ENCODE measurements around the gene HAUS7. TPM values are rescaled to one million over a fixed set of nuclear protein-coding genes. Genes with fewer than 3 reads are reported as not detected.
A peak's percentile ranks its signal among the peaks of the same experiment; 100 is the strongest.

Gene HAUS7
- polyA plus RNA-seq (9.2 to 23.1 TPM (median 13.8 TPM) in 3 replicates), polyA minus RNA-seq (8.5 to 18.4 TPM (median 13.5 TPM) in 3 replicates)
- polyA plus RNA-seq (2011; ENCODE audit: low read depth), result 11.4 TPM
- 6.6 and 9.5 TPM in 2 replicates for polyA plus RNA-seq (2011; cell fraction: cytosol; rRNA removed)
- polyA plus RNA-seq (2011; cell fraction: nucleus; rRNA removed), result 16.3 and 17.5 TPM in 2 replicates
- polyA plus RNA-seq (2012; ENCODE audit: low replicate concordance), result 4.8 and 24.0 TPM in 2 replicates
- 9.6 TPM for polyA minus RNA-seq (2011; cell fraction: cytosol; rRNA and poly(A)+ RNA removed)
- 2.2 and 5.1 TPM in 2 replicates for polyA minus RNA-seq (2011; cell fraction: nucleus; rRNA and poly(A)+ RNA removed)

DNA sequence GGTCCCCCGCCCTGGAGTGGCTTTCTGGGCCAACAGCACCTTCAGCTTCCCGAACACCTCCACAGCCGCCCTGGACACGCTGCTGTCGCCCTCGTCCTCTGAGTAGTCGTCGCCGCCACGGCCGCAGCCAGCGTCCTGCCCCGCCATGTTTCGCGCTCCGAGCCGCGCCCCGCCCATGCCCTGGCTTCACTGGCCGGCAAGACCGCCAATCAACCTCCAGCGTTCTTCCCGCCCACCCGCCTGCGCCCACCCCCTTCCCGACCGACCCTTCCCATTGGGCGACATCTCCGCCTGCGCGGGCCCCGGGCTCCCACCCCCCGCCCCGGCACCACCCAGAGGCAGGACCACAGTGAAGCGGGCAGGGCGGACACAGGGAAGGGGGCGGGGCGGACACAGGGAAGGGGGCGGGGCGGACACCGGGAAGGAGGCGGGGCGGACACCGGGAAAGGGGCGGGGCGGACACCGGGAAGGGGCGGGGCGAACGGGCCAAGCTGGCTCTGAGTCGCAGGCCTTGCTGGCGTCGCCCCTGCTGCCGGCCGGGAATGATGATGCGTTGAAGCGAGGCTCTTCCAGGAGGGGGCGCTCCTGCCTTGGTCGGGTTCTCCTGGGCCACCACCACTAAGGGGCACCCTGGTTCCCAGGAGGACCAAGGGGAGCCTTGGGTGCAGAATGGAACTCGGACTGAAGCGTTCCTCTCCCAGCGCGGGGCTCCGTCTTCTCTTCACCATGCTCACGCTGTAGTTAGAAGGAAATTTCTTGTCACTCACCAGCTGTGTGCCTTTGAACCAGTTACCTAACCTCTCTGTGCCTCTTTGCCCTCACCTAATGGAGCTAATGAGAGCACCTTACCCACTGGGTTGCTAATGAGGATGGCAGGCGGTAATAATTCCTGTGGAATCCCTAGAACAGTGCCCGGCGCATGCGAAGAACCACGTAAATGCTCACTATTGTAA is at the start of gene HAUS7:
HAUS7 (minus strand) TSS at position 166 of the 953 bp plus-strand sequence; CDS start at position 147, 19 bp downstream.
- H2AFZ ChIP-seq (ENCODE audit: control insufficient read depth, low read length), result peak within 1 kb of the TSS; percentile 65
- H3K9me1 ChIP-seq (ENCODE audit: control insufficient read depth, extremely low read depth, insufficient read depth, low read length), result no peaks in the 10 kb centered on the region
- peak within 1 kb of the TSS; percentile 20 for H3K27ac ChIP-seq (ENCODE audit: control insufficient read depth, insufficient read depth, low read length)
- dilution Hi-C loops (cut with MboI; ENCODE audit: extremely low pct_ligation_motif_present, low sequenced_read_pairs), result no loop called here
- H3K79me2 ChIP-seq (ENCODE audit: control insufficient read depth, insufficient read depth, low read length), result peaks cover 4% of the 10 kb centered on the region
- H3K9me3 ChIP-seq (ENCODE audit: control insufficient read depth, low read depth, low read length), result no peaks in the 10 kb centered on the region
- H3K27me3 ChIP-seq (ENCODE audit: control insufficient read depth, extremely low read depth, insufficient read depth, low read length), result no peaks in the 10 kb centered on the region
- H3K9ac ChIP-seq (ENCODE audit: control insufficient read depth, extremely low read depth, insufficient read depth, low read length), result peak within 1 kb of the TSS; percentile 67
- peak within 1 kb of the TSS; percentile 51 to 78 (median 70) for H3K4me3 ChIP-seq (ENCODE audit: control insufficient read depth in 2 of 3, extremely low read depth in 1 of 3, insufficient read depth in 2 of 3, low read depth in 1 of 3, low read length in 3 of 3)
- no peaks in the 10 kb centered on the region for H3K36me3 ChIP-seq (ENCODE audit: control insufficient read depth in 2 of 2, extremely low read depth in 1 of 2, insufficient read depth in 2 of 2, low read length in 2 of 2)
- H4K20me1 ChIP-seq (ENCODE audit: control insufficient read depth, extremely low read depth, insufficient read depth, low read length), result no peaks in the 10 kb centered on the region
- peaks cover 3% of the 10 kb centered on the region for H3K4me1 ChIP-seq (ENCODE audit: control insufficient read depth, extremely low read depth, insufficient read depth, low read length)
- peak within 1 kb of the TSS; percentile 78 for H3K4me2 ChIP-seq (ENCODE audit: control insufficient read depth, extremely low read depth, insufficient read depth, low read depth, low read length)
- peak; percentile 45 for DNase-seq (ENCODE audit: low read depth, low spot score)
- TF ChIP-seq CTCF (optimal IDR thresholded peaks at IDR 0.05 in 1 of 3, IDR thresholded peaks at IDR 0.05 in 1 of 3, conservative IDR thresholded peaks at IDR 0.05 in 1 of 3; ENCODE audit: extremely low read depth in 1 of 3, insufficient read depth in 2 of 3, low read length in 3 of 3), result peak in 2 of 3 experiments; percentile 56 to 80
- TF ChIP-seq EZH2 (IDR thresholded peaks at IDR 0.05; ENCODE audit: low read length), result no peak
- FAIRE-seq, result no peak

DNA sequence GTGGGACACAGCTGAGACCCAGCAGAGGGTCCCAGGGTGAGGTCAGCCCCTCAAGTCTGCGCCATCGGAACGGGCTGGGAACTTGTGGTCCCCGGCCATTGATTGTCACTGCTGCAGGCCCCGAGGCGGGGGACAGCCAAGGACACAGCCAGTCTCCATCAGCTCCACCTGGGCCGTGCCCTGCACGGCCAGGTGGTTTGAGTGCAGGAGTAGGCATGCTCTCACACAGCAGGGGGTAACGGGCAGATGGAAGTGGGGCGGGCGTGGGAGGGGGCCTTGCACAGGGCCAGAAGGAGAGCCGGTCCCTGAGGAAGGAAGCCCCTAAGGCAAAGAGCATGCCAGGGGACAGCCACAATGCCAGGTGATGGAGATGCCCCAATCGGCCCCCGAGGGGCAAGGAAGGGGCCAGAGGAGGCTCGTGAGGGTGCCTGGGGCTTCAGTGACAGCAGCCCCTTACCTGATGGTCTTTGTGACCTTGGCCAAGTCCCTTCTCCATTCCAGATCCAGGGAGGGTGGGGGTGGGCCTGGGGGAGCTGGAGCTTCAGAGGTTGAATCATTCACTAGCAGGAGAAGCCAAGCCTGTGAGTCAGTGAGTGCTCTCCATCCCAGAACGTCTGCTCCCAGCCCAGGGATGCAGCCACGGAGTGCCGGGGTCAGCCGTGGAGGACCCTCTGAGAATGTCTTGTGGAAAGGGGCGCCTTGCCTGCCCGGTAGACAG is 49.4 kb upstream of the HAUS7 start:
- Histone ChIP-seq H3K79me2 (ENCODE audit: control insufficient read depth, insufficient read depth, low read length) (no peaks in the 10 kb centered on the region), H3K36me3 (ENCODE audit: control insufficient read depth in 2 of 2, extremely low read depth in 1 of 2, insufficient read depth in 2 of 2, low read length in 2 of 2) (no peaks in the 10 kb centered on the region), H3K4me2 (ENCODE audit: control insufficient read depth, extremely low read depth, insufficient read depth, low read depth, low read length) (no peak overlapping the region), H3K9ac (ENCODE audit: control insufficient read depth, extremely low read depth, insufficient read depth, low read length) (no peak overlapping the region), H3K9me1 (ENCODE audit: control insufficient read depth, extremely low read depth, insufficient read depth, low read length) (no peaks in the 10 kb centered on the region), H3K9me3 (ENCODE audit: control insufficient read depth, low read depth, low read length) (peaks cover 2% of the 10 kb centered on the region), H2AFZ (ENCODE audit: control insufficient read depth, low read length) (no peak overlapping the region), H3K27ac (ENCODE audit: control insufficient read depth, insufficient read depth, low read length) (no peak overlapping the region), H3K27me3 (ENCODE audit: control insufficient read depth, extremely low read depth, insufficient read depth, low read length) (peaks cover 28% of the 10 kb centered on the region), H3K4me1 (ENCODE audit: control insufficient read depth, extremely low read depth, insufficient read depth, low read length) (peaks cover 3% of the 10 kb centered on the region), H3K4me3 (ENCODE audit: control insufficient read depth in 2 of 3, extremely low read depth in 1 of 3, insufficient read depth in 2 of 3, low read depth in 1 of 3, low read length in 3 of 3) (no peak overlapping the region), H4K20me1 (ENCODE audit: control insufficient read depth, extremely low read depth, insufficient read depth, low read length) (no peaks in the 10 kb centered on the region)
- FAIRE-seq (no peak), DNase-seq (ENCODE audit: low read depth, low spot score) (no peak)
- dilution Hi-C loops (cut with MboI; ENCODE audit: extremely low pct_ligation_motif_present, low sequenced_read_pairs), result no loop called here
- TF ChIP-seq CTCF (optimal IDR thresholded peaks at IDR 0.05 in 1 of 3, IDR thresholded peaks at IDR 0.05 in 1 of 3, conservative IDR thresholded peaks at IDR 0.05 in 1 of 3; ENCODE audit: extremely low read depth in 1 of 3, insufficient read depth in 2 of 3, low read length in 3 of 3), result no peak
- no peak for TF ChIP-seq EZH2 (IDR thresholded peaks at IDR 0.05; ENCODE audit: low read length)

Data from keratinocyte (primary cell).